HG02973 (cell line): ENCODE data around the gene RNF114.
"Not testable (repeated sequence)": the region's sequence is repeated elsewhere in the genome, so short reads cannot be mapped to it uniquely, and the experiment has no call there.

ENCODE experiments used
- ATAC-seq: cut with Tn5 transposase; IDR thresholded peaks from one replicate; pipeline ENCODE4 v1.9.1; 2021; ENCODE audit warnings: moderate library complexity; ENCODE audit not compliant: unreplicated experiment

RNF114 gene

GRCh38 chr20:49936153-49937026, at the start of gene RNF114:
Gene RNF114 (plus strand): TSS chr20:49936397. CDS start chr20:49936413, 16 bp downstream.
- peak; percentile 69 for ATAC-seq

GRCh38 chr20:49886571-49887213, 49.5 kb upstream of the RNF114 start:
- ATAC-seq, result no peak

GRCh38 chr20:49887251-49888211, 48.7 kb upstream of the RNF114 start:
- ATAC-seq, result no peak

GRCh38 chr20:49888212-49889000, 47.8 kb upstream of the RNF114 start:
- ATAC-seq, result no peak

GRCh38 chr20:49889001-49889934, 46.9 kb upstream of the RNF114 start:
- no peak for ATAC-seq

- ATAC-seq, result no peak
Observed at GRCh38 chr20:49889935-49890333, 46.3 kb upstream of the RNF114 start.

- ATAC-seq, result no peak
Observed at GRCh38 chr20:49890471-49891361, 45.5 kb upstream of the RNF114 start.

- no peak for ATAC-seq
Observed at GRCh38 chr20:49891476-49892110, 44.6 kb upstream of the RNF114 start.

- ATAC-seq, result no peak
Observed at GRCh38 chr20:49892260-49892659, 43.9 kb upstream of the RNF114 start.

- ATAC-seq, result no peak
Observed at GRCh38 chr20:49892817-49893216, 43.4 kb upstream of the RNF114 start.

GRCh38 chr20:49893242-49894072, 42.7 kb upstream of the RNF114 start:
- ATAC-seq, result no peak

- no peak for ATAC-seq
Observed at GRCh38 chr20:49894073-49894470, 42.1 kb upstream of the RNF114 start.

- not testable (repeated sequence) for ATAC-seq
Observed at GRCh38 chr20:49895474-49896093, 40.6 kb upstream of the RNF114 start.

GRCh38 chr20:49896204-49896603, 40.0 kb upstream of the RNF114 start:
- ATAC-seq, result no peak

- no peak for ATAC-seq
Observed at GRCh38 chr20:49899541-49900383, 36.4 kb upstream of the RNF114 start.

- ATAC-seq, result no peak
Observed at GRCh38 chr20:49901588-49901987, 34.6 kb upstream of the RNF114 start.
